LNCAP (cell line): Measurements from ENCODE around the gene TMEM163.

ENCODE experiments used
- TF ChIP-seq, protein P1 (sequence below): fragments of 450-650 bp; IDR thresholded peaks from 2 replicates; pipeline ENCODE4 v1.5.1; 2017; ENCODE audit warnings: mild to moderate bottlenecking

TMEM163 gene

DNA sequence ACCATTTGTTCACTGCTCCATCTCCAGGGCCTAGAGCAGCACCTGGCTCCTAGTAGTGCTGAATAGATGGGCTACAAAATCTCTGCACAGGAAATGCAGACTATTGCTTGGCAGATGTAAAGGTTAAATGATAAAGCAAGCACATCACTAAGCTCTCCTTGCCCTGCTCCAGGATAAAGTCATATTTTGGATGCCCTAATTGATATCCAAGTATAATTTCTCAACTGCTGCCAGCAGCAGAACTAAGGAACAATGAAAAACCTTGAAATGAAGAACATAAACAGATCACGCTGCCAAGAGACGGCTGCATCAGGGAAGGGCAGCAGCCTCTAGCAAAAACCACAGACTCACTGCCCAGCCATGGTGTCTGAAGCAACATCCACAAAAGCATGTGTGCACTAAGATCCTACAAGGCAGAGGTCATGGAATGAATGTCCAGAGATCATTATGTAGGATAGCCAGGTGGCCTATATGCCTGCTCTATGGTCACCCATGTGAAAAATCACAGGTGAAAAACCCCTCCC is 134.7 kb downstream of the TMEM163 start:
- TF ChIP-seq, protein P1, sequence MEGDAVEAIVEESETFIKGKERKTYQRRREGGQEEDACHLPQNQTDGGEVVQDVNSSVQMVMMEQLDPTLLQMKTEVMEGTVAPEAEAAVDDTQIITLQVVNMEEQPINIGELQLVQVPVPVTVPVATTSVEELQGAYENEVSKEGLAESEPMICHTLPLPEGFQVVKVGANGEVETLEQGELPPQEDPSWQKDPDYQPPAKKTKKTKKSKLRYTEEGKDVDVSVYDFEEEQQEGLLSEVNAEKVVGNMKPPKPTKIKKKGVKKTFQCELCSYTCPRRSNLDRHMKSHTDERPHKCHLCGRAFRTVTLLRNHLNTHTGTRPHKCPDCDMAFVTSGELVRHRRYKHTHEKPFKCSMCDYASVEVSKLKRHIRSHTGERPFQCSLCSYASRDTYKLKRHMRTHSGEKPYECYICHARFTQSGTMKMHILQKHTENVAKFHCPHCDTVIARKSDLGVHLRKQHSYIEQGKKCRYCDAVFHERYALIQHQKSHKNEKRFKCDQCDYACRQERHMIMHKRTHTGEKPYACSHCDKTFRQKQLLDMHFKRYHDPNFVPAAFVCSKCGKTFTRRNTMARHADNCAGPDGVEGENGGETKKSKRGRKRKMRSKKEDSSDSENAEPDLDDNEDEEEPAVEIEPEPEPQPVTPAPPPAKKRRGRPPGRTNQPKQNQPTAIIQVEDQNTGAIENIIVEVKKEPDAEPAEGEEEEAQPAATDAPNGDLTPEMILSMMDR, result no peak

DNA sequence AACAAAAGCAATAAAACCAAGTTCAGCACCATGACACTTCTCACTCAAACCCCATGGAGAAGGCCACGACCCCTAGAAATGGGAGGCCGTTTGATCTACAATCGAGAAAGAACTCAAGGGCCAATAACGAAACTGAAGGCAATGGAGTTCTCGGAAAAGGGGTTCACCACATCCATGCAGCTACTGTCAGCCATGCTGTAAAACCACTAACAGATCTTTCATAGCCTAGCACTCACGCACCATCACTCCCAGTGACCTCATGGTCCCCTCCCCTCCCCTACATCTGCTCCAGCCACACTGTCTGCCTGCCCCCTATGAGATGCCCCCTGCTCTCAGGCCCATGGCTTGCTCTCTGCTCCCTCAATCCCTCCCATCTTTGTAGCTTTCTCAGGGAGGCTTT is 135.3 kb downstream of the TMEM163 start:
- TF ChIP-seq, protein P1, result no peak

DNA sequence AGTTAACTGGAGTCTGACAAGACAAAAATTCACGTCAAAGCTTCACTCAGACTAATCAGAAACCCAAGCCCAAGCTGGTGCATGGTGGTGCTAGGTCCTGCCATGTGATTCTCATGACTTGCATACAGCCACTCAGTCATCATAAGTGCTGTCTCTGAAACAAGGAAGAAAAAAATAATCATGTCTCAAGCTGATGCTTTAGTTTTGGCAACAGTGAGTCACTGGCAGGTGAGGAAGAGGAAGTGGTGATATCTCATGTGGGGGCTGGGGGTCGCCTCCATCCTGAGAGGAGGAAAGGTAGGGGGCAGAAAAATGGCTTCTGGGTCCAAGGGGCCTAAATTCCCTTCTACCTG is 136.3 kb downstream of the TMEM163 start:
- TF ChIP-seq, protein P1, result no peak

DNA sequence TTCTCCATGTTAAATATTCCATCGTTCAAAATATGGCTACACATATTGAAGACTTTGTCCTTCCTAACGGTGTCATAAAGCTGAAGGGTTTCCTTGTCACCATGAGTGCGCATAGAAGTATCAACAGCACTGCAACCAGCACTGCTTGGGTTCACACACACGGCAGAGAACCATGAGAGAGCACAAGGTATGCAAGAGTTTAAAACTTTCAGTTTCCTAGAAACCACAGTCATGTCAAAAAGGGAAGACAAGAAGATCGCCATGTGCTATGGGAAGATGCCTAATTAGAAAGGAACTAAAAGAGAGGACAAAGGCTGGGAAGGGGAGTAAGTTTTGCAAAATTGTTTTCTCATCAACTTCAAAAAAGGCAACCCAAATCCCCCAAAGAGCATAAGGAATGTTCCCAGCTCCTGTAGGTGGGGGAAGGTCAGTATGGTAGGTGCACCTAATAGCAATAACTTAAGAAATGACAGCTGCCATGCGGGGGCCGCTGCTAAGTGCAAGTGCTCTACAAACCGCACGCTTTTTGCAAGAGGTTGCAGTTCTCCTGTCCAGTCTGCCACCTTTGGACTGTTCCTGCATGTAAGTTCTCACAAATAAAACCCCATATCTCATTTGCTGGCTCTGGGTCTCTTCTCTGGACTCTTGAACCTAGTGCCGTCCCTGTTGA is 136.8 kb downstream of the TMEM163 start:
- TF ChIP-seq, protein P1, result no peak

DNA sequence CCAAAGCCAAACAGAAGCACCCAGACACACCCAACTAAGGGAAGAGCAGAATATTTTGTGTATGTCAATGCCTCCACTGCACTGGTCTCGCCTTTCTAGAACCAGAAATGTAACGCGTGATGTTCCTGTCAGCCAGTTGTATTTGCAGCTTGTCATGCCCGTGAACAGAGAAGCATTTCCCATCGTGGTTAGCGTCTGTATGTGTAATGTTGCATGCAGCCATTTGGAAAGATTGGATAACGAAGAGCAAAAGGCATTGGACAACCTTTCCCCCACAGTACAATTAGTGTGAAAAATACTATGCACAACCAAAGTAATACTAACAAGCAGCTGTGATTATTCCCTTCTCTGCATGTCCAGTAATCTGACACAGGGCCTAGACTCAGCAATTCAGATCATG is 140.5 kb downstream of the TMEM163 start:
- TF ChIP-seq, protein P1, result no peak

DNA sequence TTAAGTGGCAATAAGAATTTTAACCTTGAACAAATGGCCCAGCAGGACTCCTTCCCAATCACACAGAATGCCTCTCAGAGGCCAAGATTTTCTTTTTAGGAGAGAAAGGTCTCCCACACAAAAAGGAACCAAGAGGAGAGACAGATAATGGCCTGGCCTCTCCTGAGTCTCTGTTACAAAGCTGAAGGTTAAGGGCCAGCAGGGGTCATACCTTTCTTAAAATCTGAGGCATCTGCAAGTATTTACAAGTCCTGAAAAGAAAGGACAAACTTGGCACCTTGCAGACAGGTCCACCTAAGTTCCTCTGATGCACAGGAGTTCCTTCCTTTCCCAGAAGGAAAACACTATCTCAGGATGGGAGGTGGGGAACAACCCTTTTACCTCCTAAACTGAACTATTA is 142.3 kb downstream of the TMEM163 start:
- TF ChIP-seq, protein P1, result no peak

DNA sequence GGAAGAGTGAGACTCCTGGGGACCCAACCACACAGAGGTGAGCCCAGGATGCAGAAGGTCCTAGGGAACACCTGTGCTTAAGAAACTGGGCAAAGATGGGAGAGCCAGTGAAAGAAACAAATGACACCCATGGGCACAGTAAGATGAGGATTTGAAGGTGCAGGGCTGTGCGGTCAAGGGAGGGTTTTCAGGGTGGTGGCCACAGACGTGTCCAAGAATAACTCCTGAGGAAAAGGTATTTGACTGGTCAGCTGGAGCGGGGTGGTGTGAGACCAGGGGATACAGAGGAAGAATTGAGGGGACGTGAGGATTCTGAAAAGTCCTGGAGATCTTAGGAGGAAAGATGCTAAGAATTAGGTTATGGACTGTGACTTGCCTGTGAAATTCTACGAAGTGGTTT is 142.9 kb downstream of the TMEM163 start:
- TF ChIP-seq, protein P1, result no peak
